Kidney (tissue), 14 donors: ENCODE results near the gene SLAMF8. TPM values are rescaled to one million over a fixed set of nuclear protein-coding genes. Genes with fewer than 3 reads are reported as not detected.

Source experiments
- DNase-seq, 5 donors: peaks; one replicate each; pipeline ENCODE4 v3.0.0-alpha.2; 2013 to 2020
- FAIRE-seq: peaks from 2 replicates; lab custom pipeline; 2012; peaks lifted over from hg19 to GRCh38; lab: Jason Lieb, UNC
- H3K27ac ChIP-seq, 2 donors: one replicate each; pipeline ENCODE4 v1.7.0; 2013; ENCODE audit warnings: low read depth in 2 of 2, low read length in 2 of 2, inconsistent platforms in 1 of 2
- H3K27me3 ChIP-seq: one replicate; pipeline ENCODE4 v1.7.1; 2013; ENCODE audit warnings: low read length, inconsistent platforms; ENCODE audit not compliant: control insufficient read depth, insufficient read depth
- H3K36me3 ChIP-seq, 3 donors: one replicate each; pipeline versions ENCODE4 v1.7.0 to v1.7.1; 2013; ENCODE audit warnings: low read length in 3 of 3, control low read depth in 1 of 3, inconsistent platforms in 1 of 3; ENCODE audit not compliant: insufficient read depth in 3 of 3, control insufficient read depth in 2 of 3
- H3K4me1 ChIP-seq, 3 donors: one replicate each; pipeline versions ENCODE4 v1.7.0 to v1.7.1; 2013; ENCODE audit warnings: low read length in 3 of 3, inconsistent platforms in 1 of 3, low read depth in 1 of 3; ENCODE audit not compliant: control insufficient read depth in 2 of 3, insufficient read depth in 2 of 3
- H3K4me3 ChIP-seq, 3 donors: one replicate each; pipeline versions ENCODE4 v1.7.0 to v1.8.1; 2013; ENCODE audit warnings: low read length in 3 of 3, control low read depth in 1 of 3, inconsistent platforms in 1 of 3
- H3K9ac ChIP-seq, 3 donors: one replicate each; pipeline versions ENCODE4 v1.7.0 to v1.7.1; 2013; ENCODE audit warnings: low read length in 3 of 3, control low read depth in 1 of 3, inconsistent platforms in 1 of 3
- H3K9me3 ChIP-seq, 3 donors: one replicate each; pipeline versions ENCODE4 v1.7.0 to v1.7.1; 2013; ENCODE audit warnings: low read length in 3 of 3, control low read depth in 1 of 3, inconsistent platforms in 1 of 3; ENCODE audit not compliant: control insufficient read depth in 2 of 3, insufficient read depth in 1 of 3
- CTCF ChIP-seq: IDR thresholded peaks from 3 replicates; pipeline ENCODE4 v1.5.1; 2012; ENCODE audit warnings: mild to moderate bottlenecking, moderate library complexity, borderline replicate concordance; ENCODE audit not compliant: insufficient read depth; ENCODE audit errors: extremely low read depth
- intact Hi-C: fragments of 100-400 bp; cut with DNase I; formaldehyde crosslinking; loops from one replicate; pipeline ENCODE4 v1.11.1; 2022
- polyA plus RNA-seq: library from polyadenylated mRNA; stranded (reverse); fragments of 350-450 nt; fragmentation: Illumina TruSeq; extraction: RNeasy Lipid Tissue Mini Kit (QIAGEN cat#74804); gene quantifications from one replicate; pipeline ENCODE4 v1.2.3, GENCODE V29; 2014; ENCODE audit warnings: low read depth, low replicate concordance; ENCODE audit not compliant: insufficient read depth
- total RNA-seq: library from RNA; stranded (reverse); fragmentation: NEBNext Ultra II Directional; extraction: Animal tissue kit (Norgen Biotek cat#: 25700); gene quantifications from one replicate; pipeline ENCODE4 v1.2.1, GENCODE V29; 2021
- donor health status: control.
- donor health status: control.
- donor health status: control.
- donor health status: control.
- donor health status: control.
- donor health status: DM: yes; HTN: yes; CAD: no.
- donor health status: Normal renal cell carcinoma (clear cell type).

Gene SLAMF8
- total and polyA plus RNA-seq, 2 donors from 2014 or later: 1.8 to 12.0 TPM

GRCh38 chr1:159786465-159786864 is 40.2 kb upstream of the SLAMF8 start:
- FAIRE-seq (no peak), DNase-seq (no peak)
- H3K9me3 ChIP-seq: no peaks in the 10 kb centered on the region
- peaks cover 0 to 7% (median 0%) of the 10 kb centered on the region in 3 donors for H3K4me1 ChIP-seq
- no peak for TF ChIP-seq CTCF
- intact Hi-C loops: no loop called here
- H3K9ac ChIP-seq: no peak overlapping the region
- H3K4me3 ChIP-seq: no peak overlapping the region
- H3K27ac ChIP-seq: no peak overlapping the region
- H3K27me3 ChIP-seq: no peaks in the 10 kb centered on the region
- H3K36me3 ChIP-seq: no peaks in the 10 kb centered on the region

- Histone ChIP-seq H3K4me1 (peaks cover 0 to 3% (median 0%) of the 10 kb centered on the region in 3 donors), H3K9me3 (no peaks in the 10 kb centered on the region), H3K9ac (no peak overlapping the region), H3K36me3 (no peaks in the 10 kb centered on the region), H3K4me3 (no peak overlapping the region), H3K27me3 (no peaks in the 10 kb centered on the region), H3K27ac (no peak overlapping the region)
- FAIRE-seq: no peak
- DNase-seq: no peak
- no peak for TF ChIP-seq CTCF
- intact Hi-C loops: no loop called here
Observed at GRCh38 chr1:159786966-159787365, 39.7 kb upstream of the SLAMF8 start.

GRCh38 chr1:159790237-159790917 is 36.3 kb upstream of the SLAMF8 start:
- H3K9ac ChIP-seq: no peak overlapping the region
- peak; percentile 56 for TF ChIP-seq CTCF
- H3K27me3 ChIP-seq: no peaks in the 10 kb centered on the region
- no peaks in the 10 kb centered on the region for H3K4me1 ChIP-seq
- H3K27ac ChIP-seq: peak overlapping the region in 1 of 2 donors; percentile 32
- H3K36me3 ChIP-seq: no peaks in the 10 kb centered on the region
- FAIRE-seq (no peak), DNase-seq (peak in 4 of 5 donors; percentile 53 to 71 (median 58))
- intact Hi-C loops: no loop called here
- H3K4me3 ChIP-seq: no peak overlapping the region
- H3K9me3 ChIP-seq: no peaks in the 10 kb centered on the region
